Stimulated activated CD4-positive, alpha-beta T cell treated with anti-CD3 and anti-CD28 coated beads, Interleukin-4, amount 100 ng/mL, for 4 hours (primary cell): ENCODE measurements around the gene RAD51B.

Source experiments
- DNase-seq, 2 experiments: peaks; one replicate each; pipeline ENCODE4 v3.0.0-alpha.2; 2020

RAD51B gene

DNA sequence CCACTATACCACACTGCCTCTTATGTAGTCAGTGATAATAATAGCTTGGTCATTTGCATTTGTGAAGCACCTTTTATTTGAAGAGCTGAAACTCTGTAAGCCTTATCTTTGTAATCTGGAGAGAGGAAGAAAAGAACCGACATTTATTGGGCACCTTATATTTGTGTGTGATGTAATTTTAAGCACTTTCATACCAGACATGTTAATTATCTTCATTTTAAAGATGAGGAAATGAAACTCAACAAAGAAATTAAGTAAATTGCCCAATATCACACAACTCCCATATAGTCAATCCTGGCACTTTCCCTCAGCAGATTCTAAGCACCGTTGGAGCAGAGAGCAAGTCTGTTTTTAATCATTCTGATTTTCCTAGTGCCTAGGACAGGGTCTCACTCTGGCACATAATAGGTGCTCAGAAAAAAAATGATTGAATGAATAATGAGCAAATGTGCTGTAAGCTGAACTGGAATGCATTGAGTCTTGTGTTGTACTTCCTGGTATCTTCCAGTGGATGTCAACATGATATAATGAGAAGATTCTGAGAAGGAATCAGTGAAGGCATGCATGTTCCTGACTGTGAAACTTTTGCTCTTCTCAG lies 554.4 kb downstream of the RAD51B start:
- DNase-seq, result no peak

DNA sequence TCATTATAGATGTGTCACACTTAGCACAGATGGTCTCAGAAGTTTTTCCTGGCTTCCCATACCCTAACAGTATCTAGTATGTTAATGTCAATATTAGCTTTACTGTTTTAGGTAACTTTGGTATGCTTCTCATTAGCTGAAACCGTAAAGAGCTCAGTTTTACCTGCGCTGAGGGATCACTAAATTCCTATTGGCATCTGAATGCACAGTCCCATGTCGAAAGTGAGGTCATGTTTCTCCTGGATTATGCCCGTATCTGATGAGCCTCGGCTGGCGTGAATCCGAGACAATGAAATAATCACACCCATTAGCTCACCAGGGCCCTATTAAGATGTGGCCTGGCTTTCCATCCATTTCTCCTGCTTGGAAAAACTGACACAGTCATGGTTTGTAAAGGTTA lies 555.1 kb downstream of the RAD51B start:
- DNase-seq, result no peak

GRCh38 chr14:68375376-68375775 lies 555.8 kb downstream of the RAD51B start:
- DNase-seq, result no peak

- DNase-seq, result no peak
Measured at GRCh38 chr14:68376067-68376779, 556.6 kb downstream of the RAD51B start.

GRCh38 chr14:68377006-68377405 lies 557.4 kb downstream of the RAD51B start:
- no peak for DNase-seq

GRCh38 chr14:68377459-68377858 lies 557.9 kb downstream of the RAD51B start:
- no peak for DNase-seq

DNA sequence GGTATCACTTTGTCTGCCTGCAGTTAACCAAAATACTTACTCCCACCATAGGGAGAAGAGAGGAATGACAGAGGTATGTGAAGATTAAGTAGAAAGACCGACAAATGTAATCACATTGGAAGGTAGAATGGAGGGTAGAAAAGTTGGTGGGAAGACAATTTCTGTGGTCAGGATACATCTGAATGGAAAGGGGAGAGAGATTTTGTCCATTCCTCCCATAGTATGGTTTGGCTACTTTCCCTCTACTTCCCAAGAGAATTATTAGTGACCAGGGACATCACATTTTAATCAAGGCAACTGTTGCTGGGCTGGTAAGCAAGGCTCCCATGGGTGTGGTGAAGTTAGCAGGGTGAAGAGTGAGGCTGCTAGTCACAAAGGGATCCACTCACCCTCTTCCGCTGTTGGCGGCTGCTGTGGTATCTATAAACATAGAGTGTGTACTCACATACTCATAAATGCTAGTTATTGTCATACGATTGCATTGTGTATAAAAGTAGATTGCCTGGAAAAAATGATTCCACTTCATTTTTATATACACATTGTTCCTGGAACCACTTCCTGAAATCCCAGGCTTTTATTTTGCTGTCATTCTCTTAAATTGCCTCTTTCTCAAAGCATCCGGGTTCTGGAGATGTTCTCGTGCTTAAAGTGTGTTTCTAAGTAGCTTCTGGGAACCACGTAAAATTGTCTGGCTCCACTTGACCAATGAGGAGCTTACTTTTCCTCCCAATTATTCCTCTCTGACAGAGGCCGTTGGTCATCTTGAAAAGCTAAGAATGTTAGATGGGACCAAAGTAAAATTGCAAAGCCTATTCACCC lies 560.1 kb downstream of the RAD51B start:
- DNase-seq, result peak in 1 of 2 experiments; percentile 21

GRCh38 chr14:68380329-68380741 lies 560.8 kb downstream of the RAD51B start:
- no peak for DNase-seq

DNA sequence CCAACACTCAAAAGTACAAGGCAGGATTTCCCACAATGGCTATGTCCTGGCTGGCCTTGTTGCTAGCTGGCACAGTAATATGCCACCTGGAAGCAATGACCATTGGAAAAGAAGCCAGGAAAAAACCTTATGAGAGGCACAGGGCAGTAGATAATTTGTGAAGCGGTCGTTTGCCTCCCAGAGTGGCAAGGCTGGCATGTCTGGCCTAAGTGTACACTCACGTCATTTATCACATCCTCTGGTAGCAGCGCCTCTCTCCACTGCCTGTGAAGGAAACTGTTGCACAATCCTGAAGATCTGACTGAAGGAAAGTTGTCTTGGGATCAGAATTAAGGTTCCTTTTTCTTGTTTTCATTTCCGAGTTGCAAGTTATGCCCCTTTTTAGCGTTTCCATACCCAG lies 564.8 kb downstream of the RAD51B start:
- DNase-seq, result no peak

- no peak for DNase-seq
Measured at GRCh38 chr14:68384881-68385280, 565.3 kb downstream of the RAD51B start.

DNA sequence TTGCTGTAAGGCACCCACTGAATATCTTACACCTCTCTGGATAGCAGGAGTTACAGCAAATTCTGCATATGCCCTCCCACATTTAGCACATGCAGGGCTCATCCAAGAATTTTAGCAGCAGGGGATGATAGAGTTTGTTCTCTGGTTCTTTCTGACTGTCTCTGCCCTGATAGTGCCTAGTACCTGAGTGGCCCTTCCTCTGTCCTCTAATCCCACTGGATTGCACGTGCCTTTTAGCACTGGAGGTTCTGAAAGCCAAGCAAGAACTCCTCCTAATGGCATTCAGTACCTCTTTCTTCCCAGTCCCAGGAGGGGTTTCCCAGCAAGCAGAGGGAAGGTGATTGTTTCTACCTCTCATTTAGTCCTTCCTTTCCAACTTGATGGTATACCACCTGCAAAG lies 566.9 kb downstream of the RAD51B start:
- no peak for DNase-seq

DNA sequence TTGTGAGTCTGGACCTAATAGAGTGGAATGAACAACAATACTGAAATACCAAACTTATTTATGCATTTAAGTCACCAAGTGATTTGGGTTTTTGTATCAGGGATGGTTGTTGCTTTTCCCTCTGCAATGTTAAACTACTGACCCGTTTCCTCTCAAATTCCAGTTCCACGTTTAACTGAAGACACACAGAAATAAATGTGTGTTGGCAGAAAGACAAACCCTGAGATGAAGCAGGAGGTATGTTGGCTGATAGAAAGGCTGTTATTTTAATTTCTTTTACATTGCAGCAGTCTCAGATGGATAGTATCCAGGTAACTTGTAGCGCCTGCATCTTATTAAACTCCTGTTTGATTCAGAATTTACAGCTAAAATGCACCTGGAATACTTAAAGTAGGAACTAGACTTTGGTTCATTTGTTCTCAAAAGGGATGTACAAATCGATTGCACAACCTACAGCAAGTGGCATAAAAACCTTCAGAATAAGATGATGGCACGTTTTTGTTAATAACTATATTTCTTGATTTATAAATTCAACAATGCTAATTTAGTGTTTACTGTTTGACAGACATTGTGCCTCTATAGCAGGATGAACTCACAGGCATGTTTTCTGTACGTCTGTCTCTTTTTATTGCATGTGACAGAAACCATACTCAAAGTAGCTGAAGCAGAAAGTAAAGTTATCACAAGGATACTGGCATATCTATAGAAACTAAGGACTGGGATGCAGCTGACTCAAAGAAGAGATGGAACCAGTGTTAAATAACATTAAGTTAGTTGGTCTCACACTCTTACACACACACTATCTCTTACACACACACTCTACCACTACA lies 567.6 kb downstream of the RAD51B start:
- no peak for DNase-seq

- DNase-seq, result no peak
Measured at GRCh38 chr14:68389943-68390342, 570.4 kb downstream of the RAD51B start.

DNA sequence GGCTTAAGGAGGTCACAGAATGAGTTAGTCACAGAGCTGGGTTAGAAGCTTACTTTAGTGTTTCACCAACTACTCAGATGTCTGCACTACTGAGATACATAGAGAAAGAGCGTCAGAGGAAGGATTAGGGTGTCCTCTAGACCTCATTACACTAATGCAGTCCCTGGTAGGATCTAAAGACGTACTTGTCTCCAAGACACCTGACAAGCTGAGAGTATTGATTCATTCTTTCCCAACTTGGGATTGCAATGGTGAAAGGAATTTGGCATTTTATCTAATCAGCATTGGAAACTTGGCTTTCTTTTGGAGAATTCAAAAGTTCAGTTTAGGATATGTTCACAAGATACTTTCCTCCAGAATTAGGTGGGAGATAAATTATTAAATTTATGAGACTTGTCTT lies 571.2 kb downstream of the RAD51B start:
- DNase-seq, result no peak

- DNase-seq, result no peak
Measured at GRCh38 chr14:68391311-68392014, 571.9 kb downstream of the RAD51B start.

DNA sequence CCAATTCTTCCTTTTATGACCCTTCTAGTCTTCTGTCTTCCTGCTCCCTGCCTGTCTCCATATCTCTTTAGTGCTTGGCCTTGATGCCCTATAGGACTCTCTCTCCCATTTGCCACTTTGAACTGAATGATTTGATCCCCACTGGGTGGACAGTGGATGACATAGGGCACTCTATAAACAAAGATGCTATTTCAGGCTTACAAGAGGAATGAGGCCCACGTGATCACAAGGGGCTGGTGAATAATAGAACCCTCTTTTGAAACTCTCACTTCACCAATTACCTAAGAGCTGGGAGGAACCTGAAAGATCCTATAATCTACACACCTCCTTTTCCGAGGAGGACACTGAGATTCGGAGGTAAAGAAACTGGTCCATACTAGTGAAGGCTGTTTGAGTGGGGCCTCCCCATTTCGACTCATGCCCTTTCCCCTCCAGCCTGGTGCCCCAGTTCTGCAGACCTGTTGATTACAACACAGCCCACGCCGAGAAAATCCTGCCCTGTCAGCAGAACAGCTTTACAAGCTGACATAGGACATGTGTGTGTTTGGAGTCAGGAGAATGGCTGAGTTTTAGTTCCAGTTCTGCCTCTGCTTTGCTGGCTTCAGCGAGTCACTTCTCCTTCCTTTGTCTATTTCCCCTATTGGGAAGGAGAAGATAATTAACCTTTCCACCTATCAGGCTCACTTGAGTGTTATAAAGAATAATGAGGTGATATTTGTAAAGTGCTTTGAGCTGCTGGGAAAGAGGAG lies 573.0 kb downstream of the RAD51B start:
- no peak for DNase-seq

DNA sequence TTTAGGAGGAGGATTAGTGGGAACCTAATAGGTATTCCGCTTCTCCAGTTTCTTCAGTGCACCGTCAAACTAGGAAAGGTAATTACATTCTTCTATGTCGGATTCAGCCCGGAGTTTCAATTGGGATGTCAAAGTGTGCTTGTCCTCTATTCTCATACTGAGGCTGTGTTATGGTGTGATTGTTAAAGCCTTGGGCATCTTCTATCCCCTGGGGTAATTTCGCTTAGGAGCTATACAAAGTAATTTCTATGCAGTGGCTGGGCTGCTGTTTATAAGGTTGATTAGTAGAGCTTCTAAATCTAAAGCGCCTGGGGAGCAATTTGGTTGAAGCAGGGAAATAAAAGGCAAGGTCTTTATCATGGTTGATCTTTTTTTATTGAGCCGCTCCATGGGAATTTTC lies 573.7 kb downstream of the RAD51B start:
- DNase-seq, result no peak

DNA sequence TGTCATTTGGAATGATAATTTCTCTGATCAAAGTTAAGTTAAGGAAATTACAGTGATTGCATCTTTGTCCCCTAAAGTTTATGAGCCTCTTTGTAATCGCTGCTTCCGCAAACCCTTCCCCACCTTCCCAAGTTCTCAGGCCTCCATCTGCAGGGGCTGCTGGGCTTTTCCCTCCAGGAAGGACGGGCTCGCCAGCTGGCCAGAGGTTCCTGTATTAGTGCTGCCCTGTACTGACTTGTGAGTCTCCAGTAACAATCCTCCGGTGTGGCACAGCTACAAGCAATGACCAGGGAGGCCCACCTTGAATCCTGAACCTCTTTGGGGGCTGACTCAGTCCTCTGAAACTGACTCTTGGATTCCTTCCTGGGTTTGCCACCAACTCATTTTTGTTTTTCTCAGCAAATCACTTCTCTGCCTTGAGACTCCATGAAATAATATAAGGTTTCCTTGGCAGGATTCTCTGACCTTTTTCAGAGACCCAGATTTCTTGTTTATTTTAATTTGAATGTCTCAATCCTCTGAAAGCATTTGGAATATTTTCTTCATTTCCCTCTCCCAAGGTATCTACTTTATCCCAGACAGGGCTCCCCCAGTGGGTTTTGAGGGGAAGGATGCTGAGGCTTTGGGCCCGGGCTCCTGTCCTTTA lies 574.7 kb downstream of the RAD51B start:
- no peak for DNase-seq

- DNase-seq, result no peak
Measured at GRCh38 chr14:68394764-68395143, 575.2 kb downstream of the RAD51B start.

DNA sequence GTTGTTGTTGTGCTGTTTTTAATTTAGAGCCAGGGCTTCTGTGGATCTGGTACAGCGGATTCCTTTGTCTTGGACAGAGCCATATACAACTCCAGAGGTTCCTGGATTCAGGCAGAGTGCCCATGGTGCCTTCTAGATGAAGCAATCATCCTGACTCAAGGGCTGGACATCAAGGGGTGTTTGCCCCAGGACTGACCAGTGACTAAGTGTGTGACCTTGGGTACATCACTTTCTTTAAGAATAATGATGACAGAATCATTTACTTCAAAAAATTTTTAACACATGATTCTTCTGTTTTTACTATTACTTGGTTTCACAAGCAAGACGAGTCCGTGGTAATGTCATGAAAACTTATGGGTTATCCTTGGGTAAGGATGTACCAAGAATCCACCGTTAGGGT lies 576.0 kb downstream of the RAD51B start:
- DNase-seq, result no peak

GRCh38 chr14:68396461-68396860 lies 576.9 kb downstream of the RAD51B start:
- DNase-seq, result no peak
